ENCODE results near the gene C3orf22.

C3orf22 gene

DNA sequence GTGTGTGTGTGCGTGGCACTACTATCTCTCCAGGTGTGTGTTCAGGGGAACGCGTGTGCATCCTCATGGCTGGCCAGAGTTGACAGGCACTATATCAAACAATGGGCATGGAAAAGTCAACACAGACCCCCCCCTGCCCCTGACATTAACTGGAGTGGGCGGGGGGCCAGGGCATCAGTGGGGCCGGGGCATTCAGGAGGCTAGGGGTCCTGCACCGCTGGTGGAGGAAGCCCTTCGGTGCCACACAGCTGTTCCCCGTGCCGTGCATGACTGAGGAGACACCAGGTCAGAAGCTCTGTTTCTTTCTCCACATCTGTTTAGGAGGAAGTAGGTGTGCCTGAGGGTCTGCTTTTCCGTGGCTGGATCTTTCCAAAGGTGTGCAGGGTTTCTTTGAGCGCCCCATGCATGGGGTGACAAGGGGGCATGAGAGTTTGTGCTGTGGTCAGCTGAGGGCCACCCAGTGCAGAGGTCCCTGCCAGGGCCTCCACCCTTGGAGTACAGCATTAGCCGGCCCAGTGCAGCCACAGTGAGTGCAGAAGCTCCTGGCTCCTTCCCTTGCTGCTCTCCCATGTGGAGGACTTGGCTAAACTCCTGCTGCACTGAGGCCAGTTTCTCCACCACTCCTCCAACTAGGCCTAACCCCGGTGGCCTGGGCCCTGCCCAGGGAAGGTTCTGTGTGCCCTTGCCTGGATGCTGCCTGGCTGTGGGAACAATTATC is 7.5 kb downstream of the C3orf22 start:
- Histone ChIP-seq H3K9me3 (ENCODE audit: control insufficient read depth, low read length) (no peaks in the 10 kb centered on the region), H3K79me2 (no peaks in the 10 kb centered on the region), H3K36me3 (ENCODE audit: control insufficient read depth, insufficient read depth, low read length) (no peaks in the 10 kb centered on the region), H3K27ac (no peak overlapping the region), H3K4me1 (no peaks in the 10 kb centered on the region), H3K9ac (no peak overlapping the region), H2AFZ (no peak overlapping the region), H3K27me3 (ENCODE audit: control insufficient read depth, insufficient read depth, low read length) (no peaks in the 10 kb centered on the region), H3K4me3 (ENCODE audit: low read depth, low read length) (no peak overlapping the region), H3K4me2 (ENCODE audit: low read length) (no peak overlapping the region)
- TF ChIP-seq, protein P1, sequence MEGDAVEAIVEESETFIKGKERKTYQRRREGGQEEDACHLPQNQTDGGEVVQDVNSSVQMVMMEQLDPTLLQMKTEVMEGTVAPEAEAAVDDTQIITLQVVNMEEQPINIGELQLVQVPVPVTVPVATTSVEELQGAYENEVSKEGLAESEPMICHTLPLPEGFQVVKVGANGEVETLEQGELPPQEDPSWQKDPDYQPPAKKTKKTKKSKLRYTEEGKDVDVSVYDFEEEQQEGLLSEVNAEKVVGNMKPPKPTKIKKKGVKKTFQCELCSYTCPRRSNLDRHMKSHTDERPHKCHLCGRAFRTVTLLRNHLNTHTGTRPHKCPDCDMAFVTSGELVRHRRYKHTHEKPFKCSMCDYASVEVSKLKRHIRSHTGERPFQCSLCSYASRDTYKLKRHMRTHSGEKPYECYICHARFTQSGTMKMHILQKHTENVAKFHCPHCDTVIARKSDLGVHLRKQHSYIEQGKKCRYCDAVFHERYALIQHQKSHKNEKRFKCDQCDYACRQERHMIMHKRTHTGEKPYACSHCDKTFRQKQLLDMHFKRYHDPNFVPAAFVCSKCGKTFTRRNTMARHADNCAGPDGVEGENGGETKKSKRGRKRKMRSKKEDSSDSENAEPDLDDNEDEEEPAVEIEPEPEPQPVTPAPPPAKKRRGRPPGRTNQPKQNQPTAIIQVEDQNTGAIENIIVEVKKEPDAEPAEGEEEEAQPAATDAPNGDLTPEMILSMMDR (IDR thresholded peaks at IDR 0.05): no peak

- H3K27ac ChIP-seq: no peak overlapping the region
- no peaks in the 10 kb centered on the region for H3K36me3 ChIP-seq (ENCODE audit: control insufficient read depth, insufficient read depth, low read length)
- H2AFZ ChIP-seq: no peak overlapping the region
- no peaks in the 10 kb centered on the region for H3K9me3 ChIP-seq (ENCODE audit: control insufficient read depth, low read length)
- H3K4me1 ChIP-seq: no peaks in the 10 kb centered on the region
- no peaks in the 10 kb centered on the region for H3K27me3 ChIP-seq (ENCODE audit: control insufficient read depth, insufficient read depth, low read length)
- H3K4me2 ChIP-seq (ENCODE audit: low read length): no peak overlapping the region
- H3K9ac ChIP-seq: no peak overlapping the region
- no peak overlapping the region for H3K4me3 ChIP-seq (ENCODE audit: low read depth, low read length)
- H3K79me2 ChIP-seq: no peaks in the 10 kb centered on the region
- TF ChIP-seq, protein P1 (IDR thresholded peaks at IDR 0.05): no peak
These were observed 8.2 kb downstream of the C3orf22 start for GRCh38 chr3:126550488-126551051.

- Histone ChIP-seq H3K27me3 (ENCODE audit: control insufficient read depth, insufficient read depth, low read length) (no peaks in the 10 kb centered on the region), H3K4me3 (ENCODE audit: low read depth, low read length) (no peak overlapping the region), H3K36me3 (ENCODE audit: control insufficient read depth, insufficient read depth, low read length) (no peaks in the 10 kb centered on the region), H3K4me1 (no peaks in the 10 kb centered on the region), H3K9me3 (ENCODE audit: control insufficient read depth, low read length) (no peaks in the 10 kb centered on the region), H2AFZ (no peak overlapping the region), H3K79me2 (no peaks in the 10 kb centered on the region), H3K27ac (no peak overlapping the region), H3K9ac (no peak overlapping the region), H3K4me2 (ENCODE audit: low read length) (no peak overlapping the region)
- TF ChIP-seq, protein P1 (IDR thresholded peaks at IDR 0.05): no peak
These were observed 8.8 kb downstream of the C3orf22 start for GRCh38 chr3:126549861-126550487.

- TF ChIP-seq, protein P1 (IDR thresholded peaks at IDR 0.05): no peak
- H3K4me3 ChIP-seq (ENCODE audit: low read depth, low read length): no peak overlapping the region
- H3K4me2 ChIP-seq (ENCODE audit: low read length): no peak overlapping the region
- H3K27ac ChIP-seq: no peak overlapping the region
- H3K79me2 ChIP-seq: no peaks in the 10 kb centered on the region
- no peak overlapping the region for H3K9ac ChIP-seq
- no peaks in the 10 kb centered on the region for H3K27me3 ChIP-seq (ENCODE audit: control insufficient read depth, insufficient read depth, low read length)
- no peak overlapping the region for H2AFZ ChIP-seq
- no peaks in the 10 kb centered on the region for H3K4me1 ChIP-seq
- no peaks in the 10 kb centered on the region for H3K36me3 ChIP-seq (ENCODE audit: control insufficient read depth, insufficient read depth, low read length)
- no peaks in the 10 kb centered on the region for H3K9me3 ChIP-seq (ENCODE audit: control insufficient read depth, low read length)
These were observed 9.9 kb downstream of the C3orf22 start for GRCh38 chr3:126548556-126549466.
